ENCODE measurements around the gene CINP. TPM values are rescaled to one million over a fixed set of nuclear protein-coding genes. Genes with fewer than 3 reads are reported as not detected.
"Not testable (repeated sequence)": the region's sequence is repeated elsewhere in the genome, so short reads cannot be mapped to it uniquely, and the experiment has no call there.

CINP gene
- total RNA-seq, 2 experiments from 2014 or later = 47.8 to 52.2 TPM

DNA sequence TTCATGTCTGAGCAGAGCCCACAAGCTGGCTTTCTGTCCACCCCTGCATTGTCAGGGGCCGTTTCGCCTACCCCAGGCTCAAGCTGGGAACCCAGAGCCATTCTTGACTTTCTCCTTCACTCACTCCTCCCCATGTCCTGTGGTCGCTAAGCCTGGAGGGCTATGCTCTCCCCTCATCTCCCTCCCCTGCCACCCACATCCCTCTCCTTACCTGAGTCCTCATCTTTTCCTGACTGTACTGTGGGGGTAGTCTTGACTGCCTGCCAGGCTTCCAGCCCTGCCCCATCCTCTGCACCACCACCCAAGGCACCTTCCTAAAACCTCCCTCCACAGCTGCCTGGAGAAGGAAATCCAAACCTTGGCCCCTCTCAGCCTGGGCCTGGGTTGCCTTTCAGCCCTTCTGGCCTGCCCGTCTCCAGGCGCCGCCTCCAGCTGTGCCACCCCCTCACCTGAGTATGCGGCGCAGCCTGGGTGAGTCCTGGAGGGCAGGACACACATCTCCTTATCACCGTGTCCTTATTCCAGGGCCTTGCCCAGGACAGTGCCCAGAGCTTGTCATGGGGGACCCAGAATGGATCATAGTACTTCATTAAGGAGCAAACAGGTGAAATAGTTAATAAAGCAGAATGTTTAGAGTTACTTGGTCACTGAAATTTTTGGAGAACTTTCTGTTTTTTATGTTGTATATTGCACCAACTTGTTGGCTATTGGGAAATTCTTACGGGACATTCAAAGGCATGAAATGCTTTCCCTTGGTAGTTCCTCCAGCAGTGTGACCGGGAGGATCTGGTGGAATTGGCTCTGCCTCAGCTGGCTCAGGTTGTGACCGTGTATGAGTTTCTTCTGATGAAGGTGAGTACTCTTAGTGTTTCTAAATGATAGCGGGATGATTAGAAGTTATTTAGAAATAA is 28.6 kb downstream of the CINP start:
- H3K27ac Mint-ChIP-seq = no peak overlapping the region
- intact Hi-C loops (cut with micrococcal nuclease) = no loop called here
- ChIA-PET POLR2A (interaction anchor here (0.7 kb wide), 1 partner anchor 42 kb away, joined by 4 read pairs; no protein-coding TSS in a partner anchor), CTCF (interaction anchor here (1.2 to 1.5 kb wide), 2 partner anchors 104 to 238 kb away, joined by 4 to 5 read pairs; no protein-coding TSS in a partner anchor)
- ATAC-seq (no peak), DNase-seq (no peak)
- H3K4me3 Mint-ChIP-seq = no peak overlapping the region
- H3K9me3 Mint-ChIP-seq = no peaks in the 10 kb centered on the region
- peaks cover 24% of the 10 kb centered on the region for H3K36me3 Mint-ChIP-seq (ENCODE audit: low read depth)
- no peaks in the 10 kb centered on the region for H3K4me1 Mint-ChIP-seq (ENCODE audit: low read depth)
- H3K27me3 Mint-ChIP-seq = no peaks in the 10 kb centered on the region
- TF ChIP-seq, protein P1, sequence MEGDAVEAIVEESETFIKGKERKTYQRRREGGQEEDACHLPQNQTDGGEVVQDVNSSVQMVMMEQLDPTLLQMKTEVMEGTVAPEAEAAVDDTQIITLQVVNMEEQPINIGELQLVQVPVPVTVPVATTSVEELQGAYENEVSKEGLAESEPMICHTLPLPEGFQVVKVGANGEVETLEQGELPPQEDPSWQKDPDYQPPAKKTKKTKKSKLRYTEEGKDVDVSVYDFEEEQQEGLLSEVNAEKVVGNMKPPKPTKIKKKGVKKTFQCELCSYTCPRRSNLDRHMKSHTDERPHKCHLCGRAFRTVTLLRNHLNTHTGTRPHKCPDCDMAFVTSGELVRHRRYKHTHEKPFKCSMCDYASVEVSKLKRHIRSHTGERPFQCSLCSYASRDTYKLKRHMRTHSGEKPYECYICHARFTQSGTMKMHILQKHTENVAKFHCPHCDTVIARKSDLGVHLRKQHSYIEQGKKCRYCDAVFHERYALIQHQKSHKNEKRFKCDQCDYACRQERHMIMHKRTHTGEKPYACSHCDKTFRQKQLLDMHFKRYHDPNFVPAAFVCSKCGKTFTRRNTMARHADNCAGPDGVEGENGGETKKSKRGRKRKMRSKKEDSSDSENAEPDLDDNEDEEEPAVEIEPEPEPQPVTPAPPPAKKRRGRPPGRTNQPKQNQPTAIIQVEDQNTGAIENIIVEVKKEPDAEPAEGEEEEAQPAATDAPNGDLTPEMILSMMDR (IDR thresholded peaks at IDR 0.05) = no peak

DNA sequence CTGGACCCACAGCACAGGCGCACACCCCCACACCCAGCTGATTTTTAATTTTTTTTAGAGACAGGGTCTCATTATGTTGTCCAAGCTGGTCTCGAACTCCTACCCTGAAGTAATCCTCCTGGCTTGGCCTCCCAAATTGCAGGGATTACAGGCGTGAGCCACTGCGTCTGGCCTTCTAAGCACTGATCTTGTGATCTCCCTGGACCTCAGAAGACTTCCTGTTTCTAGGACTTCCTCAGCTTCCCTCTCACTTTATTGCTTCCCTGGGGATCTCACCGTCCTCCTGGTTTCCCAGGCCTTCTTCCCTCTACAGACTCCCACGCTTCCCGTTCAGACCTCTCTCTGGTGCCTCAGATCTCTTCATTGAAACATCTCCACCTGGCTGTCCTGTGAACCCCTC is 29.3 kb downstream of the CINP start:
- DNase-seq = no peak
- POLR2A ChIA-PET = interaction anchor here (0.8 to 1.2 kb wide), 2 partner anchors 14 to 29 kb away, joined by 3 read pairs; partner anchors contain the start of genes CINP and TECPR2
- no peak for ATAC-seq
- H3K9me3 Mint-ChIP-seq = no peaks in the 10 kb centered on the region
- H3K27me3 Mint-ChIP-seq = no peaks in the 10 kb centered on the region
- no peak overlapping the region for H3K27ac Mint-ChIP-seq
- TF ChIP-seq, protein P1 (IDR thresholded peaks at IDR 0.05) = no peak
- no peaks in the 10 kb centered on the region for H3K4me1 Mint-ChIP-seq (ENCODE audit: low read depth)
- intact Hi-C loops (cut with micrococcal nuclease) = no loop called here
- CTCF ChIA-PET = interaction anchor here (1.5 kb wide), 1 partner anchor 237 kb away, joined by 5 read pairs; no protein-coding TSS in a partner anchor
- H3K4me3 Mint-ChIP-seq = no peak overlapping the region
- peaks cover 22% of the 10 kb centered on the region for H3K36me3 Mint-ChIP-seq (ENCODE audit: low read depth)

DNA sequence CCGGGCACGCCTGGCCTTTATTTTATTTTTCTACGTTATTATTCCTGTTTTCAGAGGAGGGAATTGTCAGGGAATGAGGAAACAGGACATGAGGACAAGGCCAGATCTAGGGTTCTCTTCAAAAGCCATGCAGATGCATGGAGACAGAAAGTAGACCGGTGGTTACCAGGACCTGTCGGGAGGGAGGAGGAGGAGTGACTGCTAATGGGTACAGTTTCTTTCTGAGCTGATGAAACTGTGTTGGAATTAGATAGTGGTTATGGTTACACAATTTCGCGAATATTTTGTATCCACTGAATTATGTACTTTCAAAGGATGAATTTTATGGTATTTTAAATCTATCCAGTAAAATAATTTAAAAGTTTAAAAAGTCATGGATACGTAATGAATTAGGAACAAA is 31.9 kb downstream of the CINP start:
- ATAC-seq = no peak
- CTCF ChIA-PET = no interaction called here
- no peaks in the 10 kb centered on the region for H3K4me1 Mint-ChIP-seq (ENCODE audit: low read depth)
- intact Hi-C loops (cut with micrococcal nuclease) = no loop called here
- H3K4me3 Mint-ChIP-seq = no peak overlapping the region
- no peaks in the 10 kb centered on the region for H3K27me3 Mint-ChIP-seq
- H3K27ac Mint-ChIP-seq = no peak overlapping the region
- H3K9me3 Mint-ChIP-seq = no peaks in the 10 kb centered on the region
- peaks cover 20% of the 10 kb centered on the region for H3K36me3 Mint-ChIP-seq (ENCODE audit: low read depth)
- DNase-seq = no peak
- TF ChIP-seq, protein P1 (IDR thresholded peaks at IDR 0.05) = no peak
- POLR2A ChIA-PET = no interaction called here

DNA sequence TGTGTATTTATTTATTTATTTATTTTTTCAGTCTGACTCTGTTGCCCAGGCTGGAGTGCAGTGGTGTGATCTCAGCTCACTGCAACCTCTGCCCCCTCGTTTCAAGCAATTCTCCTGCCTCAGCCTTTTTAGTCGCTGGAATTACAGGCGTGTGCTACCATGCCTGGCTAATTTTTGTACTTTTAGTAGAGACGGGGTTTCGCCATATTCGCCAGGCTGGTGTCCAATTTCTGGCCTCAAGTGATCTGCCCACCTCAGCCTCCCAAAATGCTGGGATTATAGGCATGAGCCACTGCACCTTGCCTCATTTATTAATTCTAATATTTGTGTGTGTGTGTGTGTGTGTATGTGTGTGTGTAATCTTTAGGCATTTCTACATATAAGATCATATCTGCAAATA is 33.3 kb downstream of the CINP start:
- intact Hi-C loops (cut with micrococcal nuclease); H3K27me3 Mint-ChIP-seq; ATAC-seq; H3K4me1 Mint-ChIP-seq (ENCODE audit: low read depth); H3K9me3 Mint-ChIP-seq; CTCF ChIA-PET; H3K4me3 Mint-ChIP-seq; H3K27ac Mint-ChIP-seq; POLR2A ChIA-PET; DNase-seq: not testable (repeated sequence)
- H3K36me3 Mint-ChIP-seq (ENCODE audit: low read depth) = peaks cover 17% of the 10 kb centered on the region

DNA sequence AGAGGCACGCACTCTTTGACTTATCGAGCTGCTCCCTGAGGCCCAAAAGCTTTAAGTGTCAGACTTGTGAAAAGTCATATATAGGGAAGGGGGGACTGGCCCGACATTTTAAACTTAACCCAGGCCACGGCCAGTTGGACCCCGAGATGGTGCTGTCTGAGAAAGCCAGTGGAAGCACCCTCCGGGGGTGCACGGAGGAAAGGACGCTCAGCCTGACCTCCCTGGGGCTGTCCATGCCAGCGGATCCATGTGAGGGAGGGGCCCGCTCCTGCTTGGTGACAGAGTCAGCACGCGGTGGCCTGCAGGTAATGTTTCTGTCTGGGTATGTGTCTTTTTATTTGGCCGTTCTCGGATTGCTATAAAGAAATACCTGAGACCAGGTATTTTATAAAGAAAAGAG is 36.1 kb downstream of the CINP start:
- intact Hi-C loops (cut with micrococcal nuclease) = no loop called here
- DNase-seq = no peak
- POLR2A ChIA-PET = no interaction called here
- Mint-ChIP-seq H3K36me3 (ENCODE audit: low read depth) (peaks cover 10% of the 10 kb centered on the region), H3K27ac (no peak overlapping the region), H3K4me1 (ENCODE audit: low read depth) (peaks cover 5% of the 10 kb centered on the region), H3K9me3 (no peaks in the 10 kb centered on the region), H3K27me3 (no peaks in the 10 kb centered on the region), H3K4me3 (no peak overlapping the region)
- no peak for ATAC-seq
- CTCF ChIA-PET = no interaction called here
- TF ChIP-seq, protein P1 (IDR thresholded peaks at IDR 0.05) = no peak

Measured in activated CD8-positive, alpha-beta T cell treated with anti-CD3 and anti-CD28 coated beads for 36 hours (primary cell).